H9 (cell line): ENCODE results near the gene TMEM87A. TPM values are rescaled to one million over a fixed set of nuclear protein-coding genes. Genes with fewer than 3 reads are reported as not detected.

ENCODE experiments used
- DNase-seq: peaks from one replicate; pipeline ENCODE4 v3.0.0-alpha.2; 2017
- H2AFZ ChIP-seq: one replicate; pipeline ENCODE4 v1.6.1; 2013; ENCODE audit warnings: mild to moderate bottlenecking, low read length, control low read depth, moderate library complexity
- H2AK5ac ChIP-seq: 2 replicates; pipeline ENCODE4 v1.6.1; 2013; ENCODE audit warnings: low read length, control low read depth, mixed read lengths; ENCODE audit not compliant: insufficient read length
- H2BK120ac ChIP-seq: one replicate; pipeline ENCODE4 v1.6.1; 2013; ENCODE audit warnings: low read depth, mild to moderate bottlenecking, low read length, control low read depth, inconsistent platforms; ENCODE audit not compliant: poor library complexity, severe bottlenecking
- H2BK12ac ChIP-seq: 2 replicates; pipeline ENCODE4 v1.6.1; 2013; ENCODE audit warnings: low read length, control low read depth, mixed read lengths, low read depth; ENCODE audit not compliant: insufficient read length
- H2BK15ac ChIP-seq: 2 replicates; pipeline ENCODE4 v1.6.1; 2013; ENCODE audit warnings: low read depth, low read length, control low read depth
- H2BK20ac ChIP-seq: one replicate; pipeline ENCODE4 v1.6.1; 2013; ENCODE audit warnings: low read depth, mild to moderate bottlenecking, low read length, control low read depth, inconsistent platforms; ENCODE audit not compliant: poor library complexity, severe bottlenecking
- H2BK5ac ChIP-seq: 2 replicates; pipeline ENCODE4 v1.6.1; 2013; ENCODE audit warnings: low read length, control low read depth, mixed read lengths; ENCODE audit not compliant: insufficient read length
- H3K14ac ChIP-seq: 2 replicates; pipeline ENCODE4 v1.6.1; 2013; ENCODE audit warnings: low read length, control low read depth; ENCODE audit not compliant: insufficient read depth
- H3K18ac ChIP-seq: 2 replicates; pipeline ENCODE4 v1.6.1; 2013; ENCODE audit warnings: low read depth, mild to moderate bottlenecking, mixed read lengths, low read length, control low read depth; ENCODE audit not compliant: insufficient read length
- H3K23ac ChIP-seq: 2 replicates; pipeline ENCODE4 v1.6.1; 2013; ENCODE audit warnings: low read length, control low read depth, mixed read lengths, low read depth; ENCODE audit not compliant: insufficient read length
- H3K23me2 ChIP-seq: 2 replicates; pipeline ENCODE4 v1.6.1; 2013; ENCODE audit warnings: low read depth, mild to moderate bottlenecking, mixed read lengths, low read length, control low read depth; ENCODE audit not compliant: insufficient read length, poor library complexity, severe bottlenecking
- H3K27ac ChIP-seq: 2 replicates; pipeline ENCODE4 v1.5.1; 2013; ENCODE audit warnings: low read length, control low read depth, mixed read lengths, low read depth; ENCODE audit not compliant: insufficient read length
- H3K27me3 ChIP-seq: 2 replicates; pipeline ENCODE4 v1.6.1; 2013; ENCODE audit warnings: low read length, control low read depth, inconsistent platforms; ENCODE audit not compliant: insufficient read depth
- H3K4ac ChIP-seq: 2 replicates; pipeline ENCODE4 v1.6.1; 2013; ENCODE audit warnings: low read depth, mild to moderate bottlenecking, control low read depth, inconsistent platforms, low read length, moderate library complexity
- H3K4me1 ChIP-seq: 2 replicates; pipeline ENCODE4 v1.6.1; 2013; ENCODE audit warnings: low read length, control low read depth, inconsistent platforms; ENCODE audit not compliant: insufficient read depth
- H3K4me2 ChIP-seq: 2 replicates; pipeline ENCODE4 v1.6.1; 2013; ENCODE audit warnings: low read length, control low read depth, mixed read lengths; ENCODE audit not compliant: insufficient read length, insufficient read depth
- H3K56ac ChIP-seq: 2 replicates; pipeline ENCODE4 v1.6.1; 2013; ENCODE audit warnings: low read depth, mild to moderate bottlenecking, mixed read lengths, low read length, control low read depth; ENCODE audit not compliant: insufficient read length
- H3K79me1 ChIP-seq: 2 replicates; pipeline ENCODE4 v1.6.1; 2013; ENCODE audit warnings: low read depth, mild to moderate bottlenecking, moderate library complexity, low read length, control low read depth, inconsistent platforms; ENCODE audit not compliant: insufficient read depth, poor library complexity, severe bottlenecking
- H3K79me2 ChIP-seq: 2 replicates; pipeline ENCODE4 v1.6.1; 2013; ENCODE audit warnings: low read length, control low read depth, inconsistent platforms; ENCODE audit not compliant: insufficient read depth
- H3K9ac ChIP-seq: 2 replicates; pipeline ENCODE4 v1.6.1; 2013; ENCODE audit warnings: low read length, control low read depth, mixed read lengths; ENCODE audit not compliant: insufficient read length; ENCODE audit errors: extremely low read depth
- H3K9me3 ChIP-seq: one replicate; pipeline ENCODE4 v1.6.1; 2013; ENCODE audit warnings: low read depth, low read length, inconsistent platforms; ENCODE audit not compliant: control insufficient read depth
- H3T11ph ChIP-seq: one replicate; pipeline ENCODE4 v1.6.1; 2013; ENCODE audit warnings: mild to moderate bottlenecking, low read length, control low read depth, inconsistent platforms
- H4K20me1 ChIP-seq: one replicate; pipeline ENCODE4 v1.6.1; 2013; ENCODE audit not compliant: control insufficient read depth, insufficient read length, insufficient read depth
- H4K5ac ChIP-seq: 2 replicates; pipeline ENCODE4 v1.6.1; 2013; ENCODE audit warnings: low read depth, mild to moderate bottlenecking, mixed read lengths, low read length, control low read depth; ENCODE audit not compliant: insufficient read length
- H4K8ac ChIP-seq: replicated peaks from 2 replicates; pipeline ENCODE4 v1.6.1; 2013; ENCODE audit warnings: low read length, control low read depth, mixed read lengths, low read depth; ENCODE audit not compliant: insufficient read length
- H4K91ac ChIP-seq: 2 replicates; pipeline ENCODE4 v1.6.1; 2013; ENCODE audit warnings: low read depth, mild to moderate bottlenecking, moderate library complexity, mixed read lengths, low read length, control low read depth; ENCODE audit not compliant: insufficient read length
- H3K27ac Mint-ChIP-seq, 3 experiments: 2 replicates in 2 of 3; 3 replicates in 1 of 3; pipeline ENCODE4 v1.8.0; 2020 to 2021; ENCODE audit warnings: mixed read lengths in 3 of 3, mild to moderate bottlenecking in 1 of 3, moderate library complexity in 1 of 3
- H3K27me3 Mint-ChIP-seq: 2 replicates; pipeline ENCODE4 v1.8.0; 2021; ENCODE audit warnings: low read depth, mild to moderate bottlenecking, moderate library complexity, mixed read lengths
- H3K36me3 Mint-ChIP-seq, 3 experiments: 2 replicates in 2 of 3; 3 replicates in 1 of 3; pipeline ENCODE4 v1.8.0; 2020 to 2021; ENCODE audit warnings: low read depth in 3 of 3, mixed read lengths in 3 of 3; ENCODE audit not compliant: insufficient read depth in 1 of 3
- H3K4me1 Mint-ChIP-seq, 2 experiments: 2 replicates each; pipeline ENCODE4 v1.8.0; 2020; ENCODE audit warnings: mixed read lengths in 2 of 2
- H3K4me3 Mint-ChIP-seq, 2 experiments: 2 replicates in 1 of 2; 3 replicates in 1 of 2; pipeline ENCODE4 v1.8.0; 2020 to 2021; ENCODE audit warnings: mild to moderate bottlenecking in 2 of 2, mixed read lengths in 2 of 2, moderate library complexity in 1 of 2
- H3K9me3 Mint-ChIP-seq, 2 experiments: 2 replicates in 1 of 2; 3 replicates in 1 of 2; pipeline ENCODE4 v1.8.0; 2020; ENCODE audit warnings: mild to moderate bottlenecking in 2 of 2, mixed read lengths in 2 of 2, moderate library complexity in 1 of 2
- WGBS: extraction: QIAGEN DNeasy Blood & Tissue Kit; methylation state at CpG from one replicate; pipeline ENCODE4 v1.1.7; 2013; ENCODE audit warnings: missing lambda C conversion rate, low lambda C conversion rate, mixed read lengths; ENCODE audit not compliant: insufficient read length; ENCODE audit errors: extremely low coverage; 5-methylcytosine and 5-hydroxymethylcytosine counted together
- total RNA-seq: library from RNA; stranded (reverse); gene quantifications from 2 replicates; pipeline ENCODE4 v1.2.1, GENCODE V29; 2021
- TF ChIP-seq, protein P1 (sequence below): fragments of 200-600 bp; sonication (generic); conservative IDR thresholded peaks from 3 replicates; pipeline ENCODE4 v1.8.0; 2021; ENCODE audit warnings: antibody characterized with exemption, mild to moderate bottlenecking

The TMEM87A gene
- total RNA-seq, 1 experiment from 2014 or later: 46.7 TPM

GRCh38 chr15:42199126-42199525 is 74.1 kb downstream of the TMEM87A start:
- Histone ChIP-seq H3K18ac (no peak overlapping the region), H4K5ac (no peak overlapping the region), H3K9me3 (no peaks in the 10 kb centered on the region), H2BK5ac (no peak overlapping the region), H3K79me2 (no peaks in the 10 kb centered on the region), H3K14ac (no peak overlapping the region), H3K27ac (no peak overlapping the region), H3T11ph (no peak overlapping the region), H2BK20ac (no peak overlapping the region), H4K91ac (no peak overlapping the region), H3K27me3 (no peaks in the 10 kb centered on the region), H3K56ac (no peak overlapping the region), H4K20me1 (no peaks in the 10 kb centered on the region), H3K23me2 (no peaks in the 10 kb centered on the region), H3K9ac (no peak overlapping the region), H2BK15ac (no peak overlapping the region), H2BK12ac (no peak overlapping the region), H2AK5ac (no peak overlapping the region), H3K4ac (no peak overlapping the region), H2BK120ac (no peak overlapping the region), H3K4me1 (no peaks in the 10 kb centered on the region), H3K4me2 (no peak overlapping the region), H4K8ac (no peak overlapping the region), H3K23ac (no peak overlapping the region), H2AFZ (no peak overlapping the region), H3K79me1 (no peaks in the 10 kb centered on the region)
- Mint-ChIP-seq H3K9me3 (no peaks in the 10 kb centered on the region; a peak in 1 of 5 replicates), H3K36me3 (peaks cover 9 to 37% (median 17%) of the 10 kb centered on the region in 3 experiments), H3K4me1 (no peaks in the 10 kb centered on the region), H3K4me3 (no peak overlapping the region), H3K27ac (no peak overlapping the region), H3K27me3 (no peaks in the 10 kb centered on the region)
- WGBS: no CpG with 5 or more reads among the region's 5 CpGs
- TF ChIP-seq, protein P1, sequence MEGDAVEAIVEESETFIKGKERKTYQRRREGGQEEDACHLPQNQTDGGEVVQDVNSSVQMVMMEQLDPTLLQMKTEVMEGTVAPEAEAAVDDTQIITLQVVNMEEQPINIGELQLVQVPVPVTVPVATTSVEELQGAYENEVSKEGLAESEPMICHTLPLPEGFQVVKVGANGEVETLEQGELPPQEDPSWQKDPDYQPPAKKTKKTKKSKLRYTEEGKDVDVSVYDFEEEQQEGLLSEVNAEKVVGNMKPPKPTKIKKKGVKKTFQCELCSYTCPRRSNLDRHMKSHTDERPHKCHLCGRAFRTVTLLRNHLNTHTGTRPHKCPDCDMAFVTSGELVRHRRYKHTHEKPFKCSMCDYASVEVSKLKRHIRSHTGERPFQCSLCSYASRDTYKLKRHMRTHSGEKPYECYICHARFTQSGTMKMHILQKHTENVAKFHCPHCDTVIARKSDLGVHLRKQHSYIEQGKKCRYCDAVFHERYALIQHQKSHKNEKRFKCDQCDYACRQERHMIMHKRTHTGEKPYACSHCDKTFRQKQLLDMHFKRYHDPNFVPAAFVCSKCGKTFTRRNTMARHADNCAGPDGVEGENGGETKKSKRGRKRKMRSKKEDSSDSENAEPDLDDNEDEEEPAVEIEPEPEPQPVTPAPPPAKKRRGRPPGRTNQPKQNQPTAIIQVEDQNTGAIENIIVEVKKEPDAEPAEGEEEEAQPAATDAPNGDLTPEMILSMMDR: no peak
- DNase-seq: no peak
